T-helper 2 cell treated with Interferon-gamma antibody and Interleukin-4, amounts not matched to agents 5 μg/mL and 100 μg/mL, for 36 hours (primary cell): ENCODE results near the gene SLC23A2.
"Not testable (repeated sequence)": the region's sequence is repeated elsewhere in the genome, so short reads cannot be mapped to it uniquely, and the experiment has no call there.

Experiments
- DNase-seq: peaks from one replicate; pipeline ENCODE4 v3.0.0; 2021; ENCODE audit warnings: low spot score
- H3K27ac Mint-ChIP-seq: one replicate; pipeline ENCODE4 v1.8.0; 2021; ENCODE audit warnings: mild to moderate bottlenecking, mixed read lengths
- H3K27me3 Mint-ChIP-seq: one replicate; pipeline ENCODE4 v1.8.0; 2021; ENCODE audit warnings: low read depth, mixed read lengths
- H3K36me3 Mint-ChIP-seq: one replicate; pipeline ENCODE4 v1.8.0; 2021; ENCODE audit warnings: low read depth, mixed read lengths
- H3K4me1 Mint-ChIP-seq: one replicate; pipeline ENCODE4 v1.8.0; 2021; ENCODE audit warnings: low read depth, mixed read lengths
- H3K4me3 Mint-ChIP-seq: one replicate; pipeline ENCODE4 v1.8.0; 2022; ENCODE audit warnings: mild to moderate bottlenecking, moderate library complexity, mixed read lengths
- H3K9me3 Mint-ChIP-seq: one replicate; pipeline ENCODE4 v1.8.0; 2021; ENCODE audit warnings: mixed read lengths

SLC23A2 gene

GRCh38 chr20:4924446-4924845 is 76.9 kb downstream of the SLC23A2 start:
- H3K4me1 Mint-ChIP-seq = peaks cover 11% of the 10 kb centered on the region
- no peak overlapping the region for H3K27ac Mint-ChIP-seq
- H3K4me3 Mint-ChIP-seq = no peak overlapping the region
- peaks cover 12% of the 10 kb centered on the region for H3K36me3 Mint-ChIP-seq
- H3K9me3 Mint-ChIP-seq = no peaks in the 10 kb centered on the region
- DNase-seq = no peak
- H3K27me3 Mint-ChIP-seq = no peaks in the 10 kb centered on the region

GRCh38 chr20:4924032-4924431 is 77.3 kb downstream of the SLC23A2 start:
- Mint-ChIP-seq H3K9me3 (no peaks in the 10 kb centered on the region), H3K27ac (no peak overlapping the region), H3K36me3 (peaks cover 10% of the 10 kb centered on the region), H3K4me3 (no peak overlapping the region), H3K4me1 (peaks cover 11% of the 10 kb centered on the region), H3K27me3 (no peaks in the 10 kb centered on the region)
- no peak for DNase-seq

- Mint-ChIP-seq H3K36me3 (peaks cover 4% of the 10 kb centered on the region), H3K27me3 (no peaks in the 10 kb centered on the region), H3K4me1 (peaks cover 7% of the 10 kb centered on the region), H3K9me3 (no peaks in the 10 kb centered on the region), H3K27ac (no peak overlapping the region), H3K4me3 (no peak overlapping the region)
- DNase-seq = no peak
Measured at GRCh38 chr20:4922186-4922585, 79.1 kb downstream of the SLC23A2 start.

- not testable (repeated sequence) for H3K36me3 Mint-ChIP-seq, H3K4me3 Mint-ChIP-seq, H3K9me3 Mint-ChIP-seq, H3K27ac Mint-ChIP-seq, H3K27me3 Mint-ChIP-seq, DNase-seq, H3K4me1 Mint-ChIP-seq
Measured at GRCh38 chr20:4921271-4921670, 80.0 kb downstream of the SLC23A2 start.

- DNase-seq = no peak
- Mint-ChIP-seq H3K4me1 (peaks cover 2% of the 10 kb centered on the region), H3K36me3 (peaks cover 3% of the 10 kb centered on the region)
Measured at GRCh38 chr20:4920655-4921054, 80.7 kb downstream of the SLC23A2 start.

GRCh38 chr20:4920131-4920530 is 81.2 kb downstream of the SLC23A2 start:
- Mint-ChIP-seq H3K4me1 (peaks cover under 1% of the 10 kb centered on the region), H3K36me3 (peaks cover 2% of the 10 kb centered on the region)
- DNase-seq = no peak

More at GRCh38 chr20:4920655-4921054, 80.7 kb downstream of the SLC23A2 start:
- H3K4me3 Mint-ChIP-seq = no peak overlapping the region
- peak overlapping the region; percentile 32 for H3K27ac Mint-ChIP-seq
- no peaks in the 10 kb centered on the region for H3K27me3 Mint-ChIP-seq
- H3K9me3 Mint-ChIP-seq = no peaks in the 10 kb centered on the region

GRCh38 chr20:4919047-4919704 is 82.1 kb downstream of the SLC23A2 start:
- peaks cover 2% of the 10 kb centered on the region for H3K36me3 Mint-ChIP-seq
- no peaks in the 10 kb centered on the region for H3K27me3 Mint-ChIP-seq
- H3K4me3 Mint-ChIP-seq = no peak overlapping the region
- DNase-seq = no peak
- no peaks in the 10 kb centered on the region for H3K4me1 Mint-ChIP-seq
- no peaks in the 10 kb centered on the region for H3K9me3 Mint-ChIP-seq
- H3K27ac Mint-ChIP-seq = no peak overlapping the region

More at GRCh38 chr20:4920131-4920530, 81.2 kb downstream of the SLC23A2 start:
- Mint-ChIP-seq H3K9me3 (no peaks in the 10 kb centered on the region), H3K27me3 (no peaks in the 10 kb centered on the region), H3K4me3 (no peak overlapping the region), H3K27ac (no peak overlapping the region)

GRCh38 chr20:4918473-4918872 is 82.8 kb downstream of the SLC23A2 start:
- Mint-ChIP-seq H3K27me3 (no peaks in the 10 kb centered on the region), H3K36me3 (peaks cover 3% of the 10 kb centered on the region), H3K4me3 (no peak overlapping the region), H3K27ac (no peak overlapping the region), H3K4me1 (no peaks in the 10 kb centered on the region), H3K9me3 (no peaks in the 10 kb centered on the region)
- DNase-seq = no peak

GRCh38 chr20:4916971-4917881 is 84.1 kb downstream of the SLC23A2 start:
- Mint-ChIP-seq H3K4me3 (no peak overlapping the region), H3K27me3 (no peaks in the 10 kb centered on the region), H3K36me3 (peaks cover 7% of the 10 kb centered on the region), H3K27ac (no peak overlapping the region), H3K4me1 (peaks cover 6% of the 10 kb centered on the region), H3K9me3 (no peaks in the 10 kb centered on the region)
- no peak for DNase-seq

- no peak for DNase-seq
- H3K4me3 Mint-ChIP-seq = no peak overlapping the region
- H3K27ac Mint-ChIP-seq = no peak overlapping the region
- no peaks in the 10 kb centered on the region for H3K27me3 Mint-ChIP-seq
- peaks cover 9% of the 10 kb centered on the region for H3K36me3 Mint-ChIP-seq
- H3K4me1 Mint-ChIP-seq = peaks cover 9% of the 10 kb centered on the region
- no peaks in the 10 kb centered on the region for H3K9me3 Mint-ChIP-seq
Measured at GRCh38 chr20:4913147-4913546, 88.2 kb downstream of the SLC23A2 start.

- Mint-ChIP-seq H3K27me3 (no peaks in the 10 kb centered on the region), H3K27ac (no peak overlapping the region), H3K9me3 (no peaks in the 10 kb centered on the region), H3K36me3 (peaks cover 13% of the 10 kb centered on the region), H3K4me3 (no peak overlapping the region), H3K4me1 (peaks cover 9% of the 10 kb centered on the region)
- no peak for DNase-seq
Measured at GRCh38 chr20:4912380-4913142, 88.7 kb downstream of the SLC23A2 start.

- Mint-ChIP-seq H3K27ac (no peak overlapping the region), H3K4me1 (peaks cover 9% of the 10 kb centered on the region), H3K36me3 (peaks cover 17% of the 10 kb centered on the region), H3K27me3 (no peaks in the 10 kb centered on the region), H3K4me3 (no peak overlapping the region), H3K9me3 (no peaks in the 10 kb centered on the region)
- no peak for DNase-seq
Measured at GRCh38 chr20:4910951-4911350, 90.4 kb downstream of the SLC23A2 start.

- no peaks in the 10 kb centered on the region for H3K4me1 Mint-ChIP-seq
- H3K27me3 Mint-ChIP-seq = no peaks in the 10 kb centered on the region
- no peak overlapping the region for H3K27ac Mint-ChIP-seq
- H3K4me3 Mint-ChIP-seq = no peak overlapping the region
- DNase-seq = no peak
- peaks cover 15% of the 10 kb centered on the region for H3K36me3 Mint-ChIP-seq
- H3K9me3 Mint-ChIP-seq = no peaks in the 10 kb centered on the region
Measured at GRCh38 chr20:4905613-4906012, 95.7 kb downstream of the SLC23A2 start.

GRCh38 chr20:4905195-4905594 is 96.1 kb downstream of the SLC23A2 start:
- Mint-ChIP-seq H3K4me1 (no peaks in the 10 kb centered on the region), H3K36me3 (peaks cover 14% of the 10 kb centered on the region), H3K27me3 (no peaks in the 10 kb centered on the region), H3K27ac (no peak overlapping the region), H3K9me3 (no peaks in the 10 kb centered on the region), H3K4me3 (no peak overlapping the region)
- no peak for DNase-seq
